ENCODE data around the gene PRAMEF20.
A peak's percentile ranks its signal among the peaks of the same experiment; 100 is the strongest.

PRAMEF20 gene

DNA sequence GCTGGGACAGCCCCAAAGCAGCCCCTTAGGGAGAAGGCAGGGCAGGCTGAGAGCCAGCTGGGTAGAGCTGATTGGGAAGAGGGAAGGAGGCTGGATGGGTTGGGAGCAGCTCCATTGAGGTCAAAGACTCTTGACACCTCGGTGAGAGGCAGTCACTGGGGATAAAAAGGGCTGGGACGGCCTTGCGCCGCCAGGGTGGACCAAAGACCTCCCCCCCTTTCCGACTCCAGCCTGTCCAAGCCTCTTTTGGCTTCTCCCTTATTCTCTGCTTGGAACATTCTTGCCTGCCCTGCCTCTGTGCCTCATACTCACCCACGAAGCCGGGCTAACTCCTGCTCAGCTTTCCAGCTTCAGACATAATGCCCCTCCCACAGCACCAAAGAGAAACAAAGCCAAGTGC lies 52.4 kb downstream of the PRAMEF20 start:
- DNase-seq (ENCODE audit: low spot score) (no peak), ATAC-seq (ENCODE audit: low read depth) (no peak)
- H3K9me3 ChIP-seq (ENCODE audit: severe bottlenecking), result no peaks in the 10 kb centered on the region
- no peak overlapping the region for H3K4me3 ChIP-seq (ENCODE audit: severe bottlenecking)
- H3K27me3 ChIP-seq (ENCODE audit: insufficient read depth, poor library complexity, severe bottlenecking), result peaks cover 6% of the 10 kb centered on the region
- no peak for TF ChIP-seq CTCF (IDR thresholded peaks at IDR 0.05; ENCODE audit: poor library complexity, severe bottlenecking)
- H3K4me1 ChIP-seq (ENCODE audit: insufficient read depth, poor library complexity, severe bottlenecking), result no peaks in the 10 kb centered on the region
- no peak overlapping the region for H3K27ac ChIP-seq (ENCODE audit: poor library complexity, severe bottlenecking)
- H3K36me3 ChIP-seq (ENCODE audit: low read depth), result no peaks in the 10 kb centered on the region

DNA sequence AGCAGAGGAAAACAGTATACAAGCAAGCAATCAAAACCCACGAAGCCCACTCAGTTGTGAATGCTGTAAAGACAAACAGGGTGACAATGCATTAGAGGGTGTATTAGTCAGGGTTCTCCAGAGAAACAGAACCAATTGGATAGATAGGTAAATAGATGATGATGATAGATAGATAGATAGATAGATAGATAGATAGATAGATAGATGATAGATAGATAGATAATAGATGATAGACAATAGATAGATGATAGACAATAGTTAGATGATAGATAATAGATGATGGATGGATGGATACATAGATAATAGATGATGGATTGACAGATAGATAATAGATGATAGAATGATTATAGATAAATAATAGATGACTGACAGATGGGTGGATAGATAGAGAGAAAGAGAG lies 55.3 kb downstream of the PRAMEF20 start:
- H3K27ac ChIP-seq (ENCODE audit: poor library complexity, severe bottlenecking), result no peak overlapping the region
- no peak for ATAC-seq (ENCODE audit: low read depth)

DNA sequence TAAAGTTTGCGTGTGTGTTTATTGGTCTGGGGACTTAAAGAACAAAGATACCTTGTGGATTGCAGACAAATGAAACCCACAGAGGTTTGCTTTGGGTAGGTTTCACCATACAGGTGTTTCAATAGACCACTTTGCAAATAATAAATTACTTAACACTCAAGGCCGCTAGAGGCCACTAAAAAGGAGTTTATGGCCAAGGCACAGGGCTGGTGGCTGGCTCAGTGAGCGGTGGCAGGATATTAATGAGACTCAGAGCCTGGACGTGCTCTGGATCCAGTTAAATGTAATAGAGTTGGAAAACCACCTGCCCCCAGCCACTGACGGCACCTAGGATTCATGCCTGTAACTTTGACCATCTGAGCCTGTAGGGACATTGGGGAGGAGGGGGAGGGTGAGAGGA lies 59.1 kb downstream of the PRAMEF20 start:
- Histone ChIP-seq H3K4me3 (ENCODE audit: severe bottlenecking) (no peak overlapping the region), H3K36me3 (ENCODE audit: low read depth) (no peaks in the 10 kb centered on the region), H3K4me1 (ENCODE audit: insufficient read depth, poor library complexity, severe bottlenecking) (no peaks in the 10 kb centered on the region), H3K27ac (ENCODE audit: poor library complexity, severe bottlenecking) (no peak overlapping the region), H3K9me3 (ENCODE audit: severe bottlenecking) (no peaks in the 10 kb centered on the region), H3K27me3 (ENCODE audit: insufficient read depth, poor library complexity, severe bottlenecking) (no peaks in the 10 kb centered on the region)
- DNase-seq (ENCODE audit: low spot score) (no peak), ATAC-seq (ENCODE audit: low read depth) (peak; percentile 77)
- peak; percentile 43 for TF ChIP-seq CTCF (IDR thresholded peaks at IDR 0.05; ENCODE audit: poor library complexity, severe bottlenecking)

More for the DNA sequence above, 55.3 kb downstream of the PRAMEF20 start:
- no peaks in the 10 kb centered on the region for H3K36me3 ChIP-seq (ENCODE audit: low read depth)
- peaks cover 6% of the 10 kb centered on the region for H3K27me3 ChIP-seq (ENCODE audit: insufficient read depth, poor library complexity, severe bottlenecking)
- DNase-seq (ENCODE audit: low spot score), result no peak
- H3K4me3 ChIP-seq (ENCODE audit: severe bottlenecking), result no peak overlapping the region
- no peaks in the 10 kb centered on the region for H3K4me1 ChIP-seq (ENCODE audit: insufficient read depth, poor library complexity, severe bottlenecking)
- no peak for TF ChIP-seq CTCF (IDR thresholded peaks at IDR 0.05; ENCODE audit: poor library complexity, severe bottlenecking)
- H3K9me3 ChIP-seq (ENCODE audit: severe bottlenecking), result no peaks in the 10 kb centered on the region

All from RWPE2 (cell line).